Endothelial cell of umbilical vein (primary cell): ENCODE measurements around the gene TMEM41A. TPM values are rescaled to one million over a fixed set of nuclear protein-coding genes. Genes with fewer than 3 reads are reported as not detected.
A peak's percentile ranks its signal among the peaks of the same experiment; 100 is the strongest.

Experiments
- BruUV-seq: library from RNA; stranded (reverse); fragments of 400-500 nt; replicated peaks from 2 replicates; lab custom pipeline; 2021; lab: Mats Ljungman, UMichigan
- CTCF ChIA-PET: fragments of 300-600, 350-600 bp; sonication (Branson Sonifier 250); formaldehyde crosslinking; loops from one replicate; lab custom pipeline; 2021; ENCODE audit warnings: antibody characterized with exemption, inconsistent platforms; lab: Charles Lee
- POLR2A ChIA-PET: fragments of 300-600, 350-600 bp; sonication (Branson Sonifier 250); formaldehyde crosslinking; loops from one replicate; lab custom pipeline; 2021; ENCODE audit warnings: antibody characterized with exemption, inconsistent platforms; lab: Charles Lee
- DNase-seq: peaks from one replicate; pipeline ENCODE4 v3.0.0-alpha.2; 2011; ENCODE audit warnings: low read depth, low spot score
- FAIRE-seq: peaks from 2 replicates; lab custom pipeline; 2011; peaks lifted over from hg19 to GRCh38; lab: Jason Lieb, UNC
- H2AFZ ChIP-seq: 2 replicates; pipeline ENCODE4 v1.6.0; 2012; ENCODE audit warnings: low read depth, low read length, control low read depth, inconsistent platforms
- H3K27ac ChIP-seq: 2 replicates; pipeline ENCODE4 v1.5.1; 2011; ENCODE audit warnings: low read depth, mild to moderate bottlenecking, control low read depth, low read length, moderate library complexity; ENCODE audit not compliant: insufficient read depth
- H3K27me3 ChIP-seq, 2 experiments: 2 replicates each; pipeline versions ENCODE4 v1.6.0 to v1.6.1; 2011; ENCODE audit warnings: low read length in 2 of 2, mixed read lengths in 1 of 2; ENCODE audit not compliant: control insufficient read depth in 2 of 2, insufficient read depth in 2 of 2
- H3K36me3 ChIP-seq, 2 experiments: 2 replicates in 1 of 2; 3 replicates in 1 of 2; pipeline ENCODE4 v1.5.1; 2011; ENCODE audit warnings: low read length in 2 of 2, mild to moderate bottlenecking in 1 of 2, moderate library complexity in 1 of 2; ENCODE audit not compliant: control insufficient read depth in 2 of 2, insufficient read depth in 2 of 2; ENCODE audit errors: extremely low read depth in 1 of 2
- H3K4me1 ChIP-seq: 3 replicates; pipeline ENCODE4 v1.5.1; 2011; ENCODE audit warnings: mild to moderate bottlenecking, low read length; ENCODE audit not compliant: control insufficient read depth, insufficient read depth; ENCODE audit errors: extremely low read depth
- H3K4me2 ChIP-seq: 2 replicates; pipeline ENCODE4 v1.6.1; 2011; ENCODE audit warnings: low read length, control low read depth, mixed read lengths; ENCODE audit not compliant: insufficient read depth
- H3K4me3 ChIP-seq, 3 experiments: fragments of 200-600 bp in 1 of 3; sonication (generic), shearing (Covaris generic) in 1 of 3; replicated peaks in 1 of 3; 2 replicates each; pipeline ENCODE4 v1.5.1; 2011 to 2016; ENCODE audit warnings: control low read depth in 3 of 3, low read length in 3 of 3, mild to moderate bottlenecking in 2 of 3, inconsistent platforms in 1 of 3, low read depth in 1 of 3, moderate library complexity in 1 of 3; ENCODE audit not compliant: insufficient read depth in 1 of 3
- H3K79me2 ChIP-seq: 2 replicates; pipeline ENCODE4 v1.6.0; 2012; ENCODE audit warnings: low read length, inconsistent platforms; ENCODE audit not compliant: control insufficient read depth, insufficient read depth
- H3K9ac ChIP-seq: replicated peaks from 2 replicates; pipeline ENCODE3; 2011; ENCODE audit warnings: low read length, control low read depth; ENCODE audit not compliant: insufficient read depth; ENCODE audit errors: extremely low read depth
- H3K9me1 ChIP-seq: replicated peaks from 3 replicates; pipeline ENCODE4 v1.6.0; 2011; ENCODE audit warnings: mild to moderate bottlenecking, low read length; ENCODE audit not compliant: control insufficient read depth, insufficient read depth; ENCODE audit errors: extremely low read depth
- H3K9me3 ChIP-seq: replicated peaks from 2 replicates; pipeline ENCODE4 v1.5.1; 2012; ENCODE audit warnings: low read length, inconsistent platforms; ENCODE audit not compliant: control insufficient read depth, insufficient read depth
- H4K20me1 ChIP-seq: replicated peaks from 2 replicates; pipeline ENCODE3; 2011; ENCODE audit warnings: mild to moderate bottlenecking, low read length; ENCODE audit not compliant: control insufficient read depth, insufficient read depth; ENCODE audit errors: extremely low read depth
- CTCF ChIP-seq, 2 donors: IDR thresholded peaks; 1 replicate in 1 of 2; 2 replicates in 1 of 2; pipeline ENCODE4 v1.5.1; 2011; ENCODE audit warnings: low read length in 2 of 2, mild to moderate bottlenecking in 2 of 2, moderate library complexity in 2 of 2, control low read depth in 1 of 2, inconsistent platforms in 1 of 2, low read depth in 1 of 2; ENCODE audit not compliant: insufficient read depth in 1 of 2; ENCODE audit errors: extremely low read depth in 1 of 2
- FOS ChIP-seq: IDR thresholded peaks from 2 replicates; pipeline ENCODE4 v1.6.1; 2011; ENCODE audit warnings: mild to moderate bottlenecking, low read length, moderate library complexity, borderline replicate concordance; ENCODE audit not compliant: insufficient read depth
- GATA2 ChIP-seq: IDR thresholded peaks from 2 replicates; pipeline ENCODE4 v1.7.0; 2011; ENCODE audit warnings: low read depth, mild to moderate bottlenecking, moderate library complexity, mixed read lengths, low read length; ENCODE audit not compliant: insufficient read length, insufficient read depth
- JUN ChIP-seq: IDR thresholded peaks from 2 replicates; pipeline ENCODE4 v1.6.1; 2011; ENCODE audit warnings: borderline replicate concordance, low read depth; ENCODE audit not compliant: insufficient read length, insufficient read depth
- POLR2AphosphoS5 ChIP-seq: IDR thresholded peaks from 2 replicates; pipeline ENCODE4 v1.6.1; 2012; ENCODE audit warnings: low read depth, mild to moderate bottlenecking, control low read depth, low read length, moderate library complexity; ENCODE audit not compliant: insufficient read depth
- dilution Hi-C: fragments of 300-500 bp; cut with MboI; formaldehyde crosslinking; loops from one replicate; pipeline ENCODE4 v1.15.0; 2019; ENCODE audit warnings: low sequenced_read_pairs; ENCODE audit not compliant: extremely low pct_ligation_motif_present
- intact Hi-C: fragments of 100-400 bp; cut with micrococcal nuclease; formaldehyde crosslinking; loops from one replicate; pipeline ENCODE4 v1.10.0; 2022
- polyA plus RNA-seq, 4 experiments: library from polyadenylated mRNA; depleted of rRNA in 3 of 4; stranded (reverse) in 3 of 4; unstranded in 1 of 4; fragments of >200 nt; gene quantifications; 2 replicates each; pipeline versions ENCODE4 v1.2.1 to v1.2.3, GENCODE V29; 2011 to 2012; ENCODE audit warnings: missing spikeins in 1 of 4
- total RNA-seq: library from RNA; stranded (reverse); gene quantifications from 2 replicates; pipeline ENCODE4 v1.2.3, GENCODE V29; 2021
- TF ChIP-seq, protein P1 (sequence below): IDR thresholded peaks from 2 replicates; pipeline ENCODE4 v1.6.1; 2011; ENCODE audit not compliant: insufficient read depth, insufficient read length

TMEM41A gene
- total and polyA plus RNA-seq, 2 donors (not counting 3 experiments of a cell fraction or from before 2014, with no cell fraction given) = 15.9 to 16.0 TPM

DNA sequence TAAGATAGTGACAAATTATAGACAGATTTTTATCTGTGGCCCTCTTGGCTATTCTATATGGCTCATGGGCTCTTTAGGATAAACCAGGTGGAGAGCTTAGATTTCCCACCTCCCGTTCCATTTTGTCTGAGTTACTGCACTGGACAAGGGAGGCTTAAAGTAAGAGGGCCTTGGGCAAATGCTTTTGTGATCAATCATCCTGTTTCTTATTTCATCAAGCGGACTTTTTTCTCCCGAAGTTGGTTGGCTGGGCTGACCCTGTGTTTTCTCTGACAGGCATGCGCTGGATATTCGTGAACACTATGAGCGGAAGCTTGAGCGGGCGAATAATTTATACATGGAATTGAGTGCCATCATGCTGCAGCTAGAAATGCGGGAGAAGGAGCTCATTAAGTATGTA, 33.4 kb downstream of the TMEM41A start:
- H4K20me1 ChIP-seq = no peaks in the 10 kb centered on the region
- TF ChIP-seq FOS (no peak), GATA2 (no peak)
- TF ChIP-seq, protein P1, sequence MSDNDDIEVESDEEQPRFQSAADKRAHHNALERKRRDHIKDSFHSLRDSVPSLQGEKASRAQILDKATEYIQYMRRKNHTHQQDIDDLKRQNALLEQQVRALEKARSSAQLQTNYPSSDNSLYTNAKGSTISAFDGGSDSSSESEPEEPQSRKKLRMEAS = no peak
- no peak for DNase-seq
- H3K9me1 ChIP-seq = no peaks in the 10 kb centered on the region
- dilution Hi-C loops = no loop called here
- ChIA-PET CTCF (interaction anchor here (0.7 to 1.0 kb wide), 2 partner anchors 41 to 94 kb away, joined by 3 to 4 read pairs; no protein-coding TSS in a partner anchor), POLR2A (interaction anchor here (0.6 kb wide), 1 partner anchor 39 kb away, joined by 3 read pairs; no protein-coding TSS in a partner anchor)
- H3K36me3 ChIP-seq = no peaks in the 10 kb centered on the region
- no peak overlapping the region for H3K27ac ChIP-seq
- H3K27me3 ChIP-seq = no peaks in the 10 kb centered on the region
- no peak overlapping the region for H3K9ac ChIP-seq
- BruUV-seq = no TSS peak
- FAIRE-seq = no peak
- H3K4me3 ChIP-seq = no peak overlapping the region
- H3K79me2 ChIP-seq = no peaks in the 10 kb centered on the region
- intact Hi-C loops = no loop called here
- no peaks in the 10 kb centered on the region for H3K9me3 ChIP-seq
- H3K4me2 ChIP-seq = no peak overlapping the region
- no peaks in the 10 kb centered on the region for H3K4me1 ChIP-seq
- H2AFZ ChIP-seq = no peak overlapping the region

DNA sequence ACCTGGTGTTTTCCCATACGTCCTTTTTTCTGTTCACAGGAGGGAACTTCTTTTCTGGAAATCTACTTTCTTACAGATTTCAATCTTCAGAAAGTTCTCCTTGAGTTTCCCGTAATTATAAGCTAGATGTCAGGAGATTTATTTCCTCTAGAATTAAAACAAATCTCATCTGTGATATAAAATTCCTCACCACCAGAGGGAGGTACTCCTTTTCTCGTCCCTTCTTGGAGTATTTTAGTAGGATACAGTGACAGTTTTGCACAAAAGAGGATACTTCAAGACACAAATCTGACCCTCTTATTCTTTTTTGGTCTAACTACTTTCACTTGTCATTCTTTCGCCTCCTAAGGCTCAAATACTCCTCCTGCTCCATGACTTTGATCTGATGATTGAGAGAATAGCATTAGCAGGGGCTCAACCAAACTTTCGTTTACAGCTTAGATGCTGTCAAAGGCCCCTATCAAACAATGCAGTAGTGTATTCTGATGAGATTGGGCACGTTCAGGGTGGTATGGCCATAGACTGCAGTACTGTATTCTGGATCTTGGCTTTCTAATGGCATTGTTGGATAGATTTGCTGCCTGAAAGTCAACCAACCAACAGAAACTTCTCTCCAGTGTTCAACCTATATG, 38.0 kb downstream of the TMEM41A start:
- Histone ChIP-seq H3K4me3 (no peak overlapping the region), H3K4me1 (no peaks in the 10 kb centered on the region), H3K9me3 (no peaks in the 10 kb centered on the region), H2AFZ (no peak overlapping the region), H4K20me1 (no peaks in the 10 kb centered on the region), H3K9ac (no peak overlapping the region), H3K27ac (no peak overlapping the region), H3K36me3 (no peaks in the 10 kb centered on the region), H3K4me2 (no peak overlapping the region), H3K27me3 (no peaks in the 10 kb centered on the region), H3K79me2 (no peaks in the 10 kb centered on the region), H3K9me1 (no peaks in the 10 kb centered on the region)
- dilution Hi-C loops = no loop called here
- no TSS peak for BruUV-seq
- FAIRE-seq = no peak
- intact Hi-C loops = loop anchor here (1.0 to 2.0 kb wide), 2 partner anchors 38 to 98 kb away; partner anchors contain the start of gene TMEM41A
- TF ChIP-seq GATA2 (no peak), CTCF (IDR thresholded peaks at IDR 0.05; ENCODE audit: extremely low read depth in 1 of 2, insufficient read depth in 1 of 2, low read depth in 1 of 2, low read length in 2 of 2) (no peak), FOS (no peak), POLR2AphosphoS5 (no peak), JUN (no peak)
- TF ChIP-seq, protein P1 = no peak
- POLR2A ChIA-PET = no interaction called here
- CTCF ChIA-PET = interaction anchor here (0.6 to 5.1 kb wide), 28 partner anchors 9 to 153 kb away, joined by 3 to 133 read pairs (median 4); partner anchors contain the start of genes LIPH, SENP2 and TMEM41A
- DNase-seq = peak; percentile 37
